ENCODE measurements around the gene COA1.

The COA1 gene

DNA sequence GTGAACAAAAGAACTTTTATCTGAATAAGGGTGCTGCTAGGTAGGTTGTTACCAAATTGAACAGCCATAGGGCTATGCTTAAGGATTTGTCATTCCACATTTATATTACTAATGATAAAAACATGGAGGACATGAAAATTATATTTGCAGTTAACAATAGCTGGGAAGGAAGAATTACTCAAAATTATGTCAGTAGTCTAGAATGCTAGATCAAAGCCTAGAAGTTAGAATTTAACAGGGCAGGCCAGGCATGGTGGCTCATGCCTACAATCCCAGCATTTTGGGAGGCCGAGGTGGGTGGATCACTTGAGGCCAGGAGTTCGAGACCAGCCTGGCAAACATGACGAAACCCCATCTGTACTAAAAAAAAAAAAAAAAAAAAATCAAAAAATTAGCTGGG is 137.0 kb downstream of the COA1 start:
- no peak for DNase-seq (ENCODE audit: low read depth in 2 of 2)

DNA sequence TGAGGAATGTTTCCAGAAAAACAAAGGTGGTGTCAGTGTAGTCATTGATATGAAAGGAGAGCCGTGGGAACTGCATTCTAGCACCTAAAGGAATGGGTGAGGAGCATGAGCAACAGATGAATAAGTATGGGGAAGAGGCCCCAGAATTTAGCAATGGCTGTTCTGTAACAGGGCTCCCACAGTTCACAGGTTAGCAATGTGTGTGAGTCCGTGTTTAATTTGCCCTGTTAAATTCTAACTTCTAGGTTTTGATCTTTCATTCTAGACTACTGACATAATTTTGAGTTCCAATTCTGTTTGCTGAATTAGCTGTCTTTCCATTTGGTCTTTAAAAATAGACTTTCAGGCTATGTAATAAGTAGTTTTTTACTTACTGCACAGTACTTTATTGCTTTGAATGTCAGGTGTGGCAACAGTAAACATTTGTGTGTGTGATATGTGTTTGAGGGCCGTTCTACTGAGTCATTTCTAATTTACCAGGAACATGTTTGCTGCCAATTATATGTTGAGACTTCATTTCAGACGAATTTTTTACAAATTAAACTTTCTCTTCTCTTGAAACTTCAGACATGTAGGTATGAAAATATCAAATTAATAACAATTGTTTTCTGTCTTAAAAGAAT is 137.7 kb downstream of the COA1 start:
- DNase-seq (ENCODE audit: low read depth in 2 of 2) = no peak

DNA sequence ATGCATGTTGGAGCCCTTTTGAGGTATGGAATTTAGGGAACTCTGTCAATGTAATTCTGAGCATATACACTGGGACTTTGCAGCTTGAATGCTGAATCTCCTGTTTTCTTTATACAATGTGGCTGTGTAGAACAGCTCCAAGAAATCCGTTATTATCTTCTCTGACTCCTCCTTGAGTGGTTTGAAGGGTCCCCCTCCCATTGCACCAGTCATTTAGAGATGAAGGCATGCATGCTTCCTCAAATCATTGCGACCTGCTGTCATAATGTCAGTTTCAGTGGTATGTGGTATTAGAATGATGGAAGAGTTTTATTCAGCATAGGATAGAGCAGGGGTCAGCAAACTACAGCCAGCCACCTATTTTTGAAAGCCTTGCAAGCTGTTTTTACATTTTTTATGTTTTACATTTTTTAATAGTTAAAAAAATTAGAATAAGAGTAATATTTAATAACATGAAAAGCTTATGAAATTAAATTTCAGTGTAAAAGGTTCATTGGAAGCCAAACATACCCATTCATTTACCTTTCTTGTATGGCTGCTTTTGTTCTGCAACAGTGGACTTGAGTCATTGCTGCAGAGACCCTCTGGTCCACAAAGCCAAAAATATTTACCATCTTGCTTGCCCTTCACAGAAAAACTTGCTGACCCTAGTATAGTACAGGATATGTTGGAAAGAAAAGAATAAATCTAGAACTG is 138.3 kb downstream of the COA1 start:
- peak in 1 of 2 donors; percentile 40 for DNase-seq (ENCODE audit: low read depth in 2 of 2)

DNA sequence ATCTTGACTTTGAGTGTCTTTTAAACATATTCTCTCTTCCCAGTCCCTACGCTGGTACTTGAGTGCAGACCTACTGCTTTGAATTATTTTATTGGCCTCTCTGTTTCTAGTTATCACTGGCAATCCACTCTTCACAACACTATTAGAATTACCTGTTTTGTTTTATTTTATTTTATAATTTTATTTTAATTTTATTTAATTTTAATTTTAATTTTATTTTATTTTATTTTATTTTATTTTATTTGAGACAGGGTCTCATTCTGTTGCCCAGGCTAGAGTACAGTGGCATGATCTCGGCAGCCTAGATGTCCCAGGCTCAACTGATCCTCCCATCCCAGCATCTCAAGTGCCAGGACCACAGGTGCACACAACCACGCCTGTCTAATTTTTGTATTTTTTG is 139.6 kb downstream of the COA1 start:
- DNase-seq (ENCODE audit: low read depth in 2 of 2) = no peak
